Liver (tissue), 9 donors: Measurements from ENCODE around the gene KDM5C. TPM values are rescaled to one million over a fixed set of nuclear protein-coding genes. Genes with fewer than 3 reads are reported as not detected.
"Not testable (repeated sequence)": the region's sequence is repeated elsewhere in the genome, so short reads cannot be mapped to it uniquely, and the experiment has no call there.

Experiments used
- DNase-seq: peaks from one replicate; pipeline ENCODE4 v3.0.0-alpha.2; 2017; ENCODE audit warnings: low spot score
- H3K27ac ChIP-seq, 2 donors: one replicate each; pipeline ENCODE4 v1.7.0; 2013; ENCODE audit warnings: inconsistent platforms in 2 of 2, low read length in 2 of 2, control low read depth in 1 of 2, low read depth in 1 of 2, mild to moderate bottlenecking in 1 of 2
- H3K27me3 ChIP-seq, 4 donors: one replicate each; pipeline versions ENCODE4 v1.6.1 to v1.7.0; 2013; ENCODE audit warnings: low read length in 3 of 4, inconsistent platforms in 1 of 4, mild to moderate bottlenecking in 1 of 4, moderate library complexity in 1 of 4; ENCODE audit not compliant: control insufficient read depth in 4 of 4, insufficient read depth in 4 of 4
- H3K36me3 ChIP-seq, 4 donors: one replicate each; pipeline versions ENCODE4 v1.6.1 to v1.7.0; 2013; ENCODE audit warnings: low read length in 3 of 4, mild to moderate bottlenecking in 3 of 4, low read depth in 1 of 4, moderate library complexity in 1 of 4; ENCODE audit not compliant: control insufficient read depth in 4 of 4, insufficient read depth in 3 of 4
- H3K4me1 ChIP-seq, 4 donors: one replicate each; pipeline versions ENCODE4 v1.6.1 to v1.7.0; 2013; ENCODE audit warnings: low read length in 3 of 4, mild to moderate bottlenecking in 3 of 4, moderate library complexity in 1 of 4; ENCODE audit not compliant: control insufficient read depth in 4 of 4, insufficient read depth in 4 of 4
- H3K4me3 ChIP-seq, 3 donors: one replicate each; pipeline versions ENCODE4 v1.6.1 to v1.7.0; 2013; ENCODE audit warnings: low read length in 3 of 3, control low read depth in 1 of 3, low read depth in 1 of 3, mild to moderate bottlenecking in 1 of 3
- H3K9ac ChIP-seq, 2 donors: one replicate each; pipeline ENCODE4 v1.7.0; 2013; ENCODE audit warnings: low read length in 2 of 2, mild to moderate bottlenecking in 2 of 2, moderate library complexity in 2 of 2, control low read depth in 1 of 2, low read depth in 1 of 2
- H3K9me3 ChIP-seq, 4 donors: one replicate each; pipeline versions ENCODE4 v1.6.1 to v1.7.0; 2013; ENCODE audit warnings: low read length in 3 of 4; ENCODE audit not compliant: control insufficient read depth in 4 of 4
- ATF3 ChIP-seq: IDR thresholded peaks from 2 replicates; pipeline ENCODE4 v1.6.1; 2016; ENCODE audit warnings: antibody characterized with exemption
- CTCF ChIP-seq: fragments of 150-350 bp; IDR thresholded peaks from 2 replicates; pipeline ENCODE4 v1.5.1; 2017; ENCODE audit warnings: improper control_type of control experiment, low read depth, low read length; ENCODE audit not compliant: missing input control
- EGR1 ChIP-seq, 2 donors: IDR thresholded peaks; 2 replicates each; pipeline ENCODE4 v1.6.1; 2016 to 2018; ENCODE audit warnings: antibody characterized with exemption in 2 of 2, low read depth in 2 of 2
- FOXA1 ChIP-seq: IDR thresholded peaks from 2 replicates; pipeline ENCODE4 v1.6.1; 2016; ENCODE audit warnings: antibody characterized with exemption
- FOXA2 ChIP-seq: IDR thresholded peaks from 2 replicates; pipeline ENCODE4 v1.6.1; 2016; ENCODE audit warnings: antibody characterized with exemption
- HNF4A ChIP-seq, 2 donors: conservative IDR thresholded peaks; 2 replicates each; pipeline ENCODE4 v1.6.1; 2016; ENCODE audit warnings: antibody characterized with exemption in 2 of 2, mild to moderate bottlenecking in 2 of 2
- HNF4G ChIP-seq: IDR thresholded peaks from 2 replicates; pipeline ENCODE4 v1.6.1; 2016; ENCODE audit warnings: antibody characterized with exemption
- JUND ChIP-seq, 2 donors: IDR thresholded peaks; 2 replicates each; pipeline ENCODE4 v1.6.1; 2016; ENCODE audit warnings: antibody characterized with exemption in 2 of 2
- NR2F2 ChIP-seq: IDR thresholded peaks from 2 replicates; pipeline ENCODE4 v1.6.1; 2016; ENCODE audit warnings: antibody characterized with exemption
- REST ChIP-seq: IDR thresholded peaks from 2 replicates; pipeline ENCODE4 v1.6.1; 2016; ENCODE audit warnings: antibody characterized with exemption, mild to moderate bottlenecking
- RXRA ChIP-seq, 2 donors: IDR thresholded peaks; 2 replicates each; pipeline ENCODE4 v1.6.1; 2017 to 2018; ENCODE audit warnings: antibody characterized with exemption in 2 of 2, mild to moderate bottlenecking in 1 of 2
- SP1 ChIP-seq: IDR thresholded peaks from 2 replicates; pipeline ENCODE4 v1.6.1; 2018; ENCODE audit warnings: antibody characterized with exemption, mild to moderate bottlenecking
- TAF1 ChIP-seq: conservative IDR thresholded peaks from 2 replicates; pipeline ENCODE4 v1.6.1; 2016; ENCODE audit warnings: antibody characterized with exemption, mild to moderate bottlenecking
- YY1 ChIP-seq: IDR thresholded peaks from 2 replicates; pipeline ENCODE4 v1.6.1; 2016; ENCODE audit warnings: antibody characterized with exemption, mild to moderate bottlenecking
- ZBTB33 ChIP-seq: IDR thresholded peaks from 2 replicates; pipeline ENCODE4 v1.6.1; 2016; ENCODE audit warnings: antibody characterized with exemption
- WGBS: extraction: QIAGEN DNeasy Blood & Tissue Kit; methylation state at CpG from one replicate; pipeline ENCODE4 v1.1.7; 2013; 5-methylcytosine and 5-hydroxymethylcytosine counted together
- polyA plus RNA-seq, 2 donors: library from polyadenylated mRNA; stranded (reverse) in 1 of 2; unstranded in 1 of 2; fragments of 200-250 nt in 1 of 2; fragments of >200 nt in 1 of 2; fragmentation: Nextera tagmentation in 1 of 2; extraction: Ambion mirVana in 1 of 2; gene quantifications; one replicate each; pipeline versions ENCODE4 v1.2.1 to v1.2.3, GENCODE V29; 2013 to 2015
- total RNA-seq, 2 donors: library from RNA; depleted of rRNA; stranded (reverse); fragments of >200 nt; gene quantifications; one replicate each; pipeline ENCODE4 v1.2.3, GENCODE V29; 2014
- donor health status: healthy.
- donor health status: healthy.
- donor health status: healthy.
- donor health status: healthy.
- donor health status: healthy.

The KDM5C gene
- total and polyA plus RNA-seq, 4 donors, result 14.7 to 74.7 (median 27.0) TPM

- Histone ChIP-seq H3K4me1 (no peaks in the 10 kb centered on the region), H3K9ac (no peak overlapping the region), H3K27me3 (no peaks in the 10 kb centered on the region), H3K9me3 (peaks cover 0 to 4% (median 0%) of the 10 kb centered on the region in 4 donors), H3K36me3 (no peaks in the 10 kb centered on the region), H3K27ac (no peak overlapping the region), H3K4me3 (no peak overlapping the region)
- DNase-seq, result no peak
- TF ChIP-seq CTCF, result peak; percentile 4
- no peak for TF ChIP-seq EGR1 (IDR thresholded peaks at IDR 0.05; ENCODE audit: low read depth in 2 of 2)
- 88% methylated on average over 7 of the region's 7 CpGs for WGBS
These were observed 53.7 kb downstream of the KDM5C start for GRCh38 chrX:53171356-53171755.

GRCh38 chrX:53166103-53166502, 58.9 kb downstream of the KDM5C start:
- DNase-seq, result no peak
- Histone ChIP-seq H3K27ac (no peak overlapping the region), H3K36me3 (no peaks in the 10 kb centered on the region), H3K4me1 (no peaks in the 10 kb centered on the region), H3K27me3 (no peaks in the 10 kb centered on the region), H3K9me3 (no peaks in the 10 kb centered on the region), H3K4me3 (no peak overlapping the region), H3K9ac (no peak overlapping the region)
- TF ChIP-seq HNF4G (no peak), YY1 (no peak), EGR1 (IDR thresholded peaks at IDR 0.05; ENCODE audit: low read depth in 2 of 2) (no peak), JUND (IDR thresholded peaks at IDR 0.05) (no peak), ZBTB33 (no peak), FOXA2 (no peak), RXRA (IDR thresholded peaks at IDR 0.05) (no peak), SP1 (no peak)
- whole genome bisulfite sequencing, result 93% methylated on average over 3 of the region's 3 CpGs

GRCh38 chrX:53164566-53164965, 60.4 kb downstream of the KDM5C start:
- not testable (repeated sequence) for H3K36me3 ChIP-seq, H3K27me3 ChIP-seq, H3K9me3 ChIP-seq, DNase-seq, H3K4me1 ChIP-seq, H3K9ac ChIP-seq, H3K27ac ChIP-seq, H3K4me3 ChIP-seq
- WGBS, result 75% methylated on average over 6 of the region's 6 CpGs

GRCh38 chrX:53163436-53163835, 61.6 kb downstream of the KDM5C start:
- no peak overlapping the region for H3K27ac ChIP-seq
- no peaks in the 10 kb centered on the region for H3K9me3 ChIP-seq
- no peak overlapping the region for H3K9ac ChIP-seq
- no peak overlapping the region for H3K4me3 ChIP-seq
- H3K27me3 ChIP-seq, result no peaks in the 10 kb centered on the region
- 91% methylated on average over 7 of the region's 7 CpGs for WGBS
- no peaks in the 10 kb centered on the region for H3K4me1 ChIP-seq
- no peaks in the 10 kb centered on the region for H3K36me3 ChIP-seq
- no peak for DNase-seq
- TF ChIP-seq TAF1, result no peak
- no peak for TF ChIP-seq SP1
- TF ChIP-seq NR2F2, result no peak
- no peak for TF ChIP-seq EGR1 (IDR thresholded peaks at IDR 0.05; ENCODE audit: low read depth in 2 of 2)
- no peak for TF ChIP-seq REST
- TF ChIP-seq ATF3, result no peak
- TF ChIP-seq ZBTB33, result no peak
- TF ChIP-seq HNF4A (conservative IDR thresholded peaks at IDR 0.05), result no peak
- no peak for TF ChIP-seq FOXA1
